ENCODE results near the gene CDK16.

CDK16 gene

GRCh38 chrX:47228550-47229270 lies 10.2 kb downstream of the CDK16 start:
- DNase-seq (ENCODE audit: low read depth, low spot score), result no peak

DNA sequence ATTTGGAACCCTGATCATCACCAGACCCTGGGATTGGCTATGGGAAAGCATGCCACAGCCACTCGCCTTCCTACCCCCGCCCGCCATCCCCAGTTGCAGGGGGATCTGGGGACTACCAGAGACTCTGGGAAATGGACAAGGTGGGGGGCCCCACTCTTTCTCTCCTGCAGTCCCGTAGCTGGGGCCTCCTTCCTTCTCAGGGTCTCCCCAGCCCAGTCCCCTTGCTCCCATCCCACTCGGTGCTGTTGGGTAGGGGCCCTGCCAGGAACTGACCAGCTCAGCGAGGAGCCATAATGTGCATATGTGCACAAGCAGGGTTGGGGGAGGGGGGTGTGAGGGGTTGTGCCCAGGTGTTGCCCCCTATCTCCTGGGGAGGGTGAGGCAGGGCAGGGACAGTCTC lies 10.9 kb downstream of the CDK16 start:
- DNase-seq (ENCODE audit: low read depth, low spot score), result no peak

- no peak for DNase-seq (ENCODE audit: low read depth, low spot score)
These were observed 11.8 kb downstream of the CDK16 start for GRCh38 chrX:47230136-47230868.

GRCh38 chrX:47231167-47231566 lies 12.7 kb downstream of the CDK16 start:
- no peak for DNase-seq (ENCODE audit: low read depth, low spot score)

GRCh38 chrX:47232197-47232802 lies 13.8 kb downstream of the CDK16 start:
- DNase-seq (ENCODE audit: low read depth, low spot score), result no peak

DNA sequence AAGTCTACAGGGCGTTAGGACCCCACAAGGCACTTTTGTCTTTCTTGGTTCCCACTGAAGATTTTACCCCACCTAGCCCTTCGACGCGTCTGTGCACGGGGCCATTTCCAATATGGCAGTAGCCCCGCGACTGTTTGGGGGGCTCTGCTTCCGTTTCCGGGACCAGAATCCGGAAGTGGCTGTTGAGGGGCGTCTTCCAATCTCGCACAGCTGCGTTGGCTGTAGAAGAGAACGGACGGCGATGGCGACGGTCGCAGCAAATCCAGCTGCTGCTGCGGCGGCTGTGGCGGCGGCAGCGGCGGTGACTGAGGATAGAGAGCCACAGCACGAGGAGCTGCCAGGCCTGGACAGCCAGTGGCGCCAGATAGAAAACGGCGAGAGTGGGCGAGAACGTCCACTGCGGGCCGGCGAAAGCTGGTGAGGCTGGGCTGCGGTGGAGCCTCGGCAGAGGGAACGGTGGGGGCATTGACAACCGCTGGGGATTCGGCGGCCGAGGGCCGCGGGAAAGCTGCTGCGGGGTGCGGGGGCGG lies 14.4 kb downstream of the CDK16 start, which contains the start of gene USP11:
Gene USP11, plus strand, starts transcription at position 207 of the 530 bp plus-strand sequence. Its CDS starts 35 bp downstream, at position 242.
- no peak for DNase-seq (ENCODE audit: low read depth, low spot score)

- peak; percentile 92 for DNase-seq (ENCODE audit: low read depth, low spot score)
These were observed 15.0 kb downstream of the CDK16 start for GRCh38 chrX:47233333-47234113.

- no peak for DNase-seq (ENCODE audit: low read depth, low spot score)
These were observed 16.1 kb downstream of the CDK16 start for GRCh38 chrX:47234583-47234982.

- DNase-seq (ENCODE audit: low read depth, low spot score), result no peak
These were observed 17.2 kb downstream of the CDK16 start for GRCh38 chrX:47235691-47236103.

GRCh38 chrX:47239199-47239598 lies 20.7 kb downstream of the CDK16 start:
- DNase-seq (ENCODE audit: low read depth, low spot score), result no peak

DNA sequence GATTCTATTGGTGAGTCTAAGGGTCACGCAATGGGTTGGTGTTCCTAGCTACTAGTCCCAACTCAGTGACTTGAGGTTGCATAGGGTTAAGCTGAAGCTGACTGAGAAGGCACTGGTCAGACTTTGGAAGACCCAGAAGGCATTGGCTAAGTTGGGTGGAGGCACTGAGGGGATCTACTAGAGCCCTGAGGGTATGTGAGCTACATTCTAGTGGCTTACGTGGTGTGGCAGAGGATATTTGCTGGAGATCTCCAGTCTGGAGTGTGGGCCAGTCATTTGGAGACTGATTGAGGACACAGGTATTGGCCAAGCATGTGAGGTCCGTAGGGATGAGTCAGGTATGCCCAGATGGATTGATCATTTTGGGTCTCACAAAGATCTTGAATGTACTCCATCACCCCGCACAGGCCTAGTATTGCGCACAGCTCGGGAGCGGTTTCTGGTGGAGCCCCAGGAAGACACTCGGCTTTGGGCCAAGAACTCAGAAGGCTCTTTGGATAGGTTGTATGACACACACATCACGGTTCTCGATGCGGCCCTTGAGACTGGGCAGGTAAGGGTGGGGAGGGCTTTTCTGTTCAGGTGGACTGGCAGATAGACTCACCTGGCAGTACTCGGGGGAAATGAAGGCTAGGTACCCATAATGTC lies 21.5 kb downstream of the CDK16 start:
- DNase-seq (ENCODE audit: low read depth, low spot score), result no peak

GRCh38 chrX:47240619-47241018 lies 22.1 kb downstream of the CDK16 start:
- DNase-seq (ENCODE audit: low read depth, low spot score), result no peak

- DNase-seq (ENCODE audit: low read depth, low spot score), result no peak
These were observed 22.9 kb downstream of the CDK16 start for GRCh38 chrX:47241201-47242011.

DNA sequence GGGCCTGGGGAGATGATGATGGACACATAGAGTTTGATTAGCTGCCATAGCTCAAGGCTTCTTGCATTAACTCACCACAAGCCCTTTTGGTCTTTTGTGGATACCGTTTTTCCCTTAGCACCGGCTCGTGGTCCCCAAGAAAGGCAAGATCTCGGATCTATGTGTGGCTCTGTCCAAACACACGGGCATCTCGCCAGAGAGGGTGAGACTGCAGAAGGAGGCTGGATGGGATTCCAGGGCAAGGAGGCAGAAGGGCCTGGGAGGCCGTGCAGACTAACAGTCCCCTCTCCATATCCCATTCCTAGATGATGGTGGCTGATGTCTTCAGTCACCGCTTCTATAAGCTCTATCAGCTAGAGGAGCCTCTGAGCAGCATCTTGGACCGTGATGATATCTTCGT lies 23.8 kb downstream of the CDK16 start:
- DNase-seq (ENCODE audit: low read depth, low spot score), result no peak

GRCh38 chrX:47243351-47243750 lies 24.9 kb downstream of the CDK16 start:
- DNase-seq (ENCODE audit: low read depth, low spot score), result no peak

DNA sequence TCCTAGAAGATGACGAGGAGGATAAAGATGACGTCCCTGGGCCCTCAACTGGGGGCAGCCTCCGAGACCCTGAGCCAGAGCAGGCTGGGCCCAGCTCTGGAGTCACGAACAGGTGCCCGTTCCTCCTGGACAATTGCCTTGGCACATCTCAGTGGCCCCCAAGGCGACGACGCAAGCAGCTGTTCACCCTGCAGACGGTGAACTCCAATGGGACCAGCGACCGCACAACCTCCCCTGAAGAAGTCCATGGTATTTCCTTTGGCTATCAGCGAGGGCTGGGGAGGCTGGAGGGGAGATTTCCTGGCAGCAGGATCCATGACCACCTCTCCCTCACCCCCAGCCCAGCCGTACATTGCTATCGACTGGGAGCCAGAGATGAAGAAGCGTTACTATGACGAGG lies 26.2 kb downstream of the CDK16 start:
- no peak for DNase-seq (ENCODE audit: low read depth, low spot score)

DNA sequence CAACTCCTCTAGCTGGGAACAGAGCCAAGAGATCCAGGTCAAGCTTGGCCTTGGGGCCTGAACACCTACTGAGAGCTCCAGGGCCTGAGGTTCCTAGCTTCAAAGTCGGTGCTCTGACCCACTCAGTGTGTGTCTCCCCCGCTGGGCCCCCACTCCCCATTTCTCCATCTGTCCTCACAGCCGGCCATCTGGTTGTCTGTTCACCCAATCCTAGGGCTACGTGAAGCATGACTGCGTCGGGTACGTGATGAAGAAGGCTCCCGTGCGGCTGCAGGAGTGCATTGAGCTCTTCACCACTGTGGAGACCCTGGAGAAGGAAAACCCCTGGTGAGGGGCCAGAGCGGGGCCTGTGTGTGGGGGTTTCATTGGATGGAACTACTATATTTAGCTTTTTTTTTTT lies 26.7 kb downstream of the CDK16 start:
- no peak for DNase-seq (ENCODE audit: low read depth, low spot score)

DNA sequence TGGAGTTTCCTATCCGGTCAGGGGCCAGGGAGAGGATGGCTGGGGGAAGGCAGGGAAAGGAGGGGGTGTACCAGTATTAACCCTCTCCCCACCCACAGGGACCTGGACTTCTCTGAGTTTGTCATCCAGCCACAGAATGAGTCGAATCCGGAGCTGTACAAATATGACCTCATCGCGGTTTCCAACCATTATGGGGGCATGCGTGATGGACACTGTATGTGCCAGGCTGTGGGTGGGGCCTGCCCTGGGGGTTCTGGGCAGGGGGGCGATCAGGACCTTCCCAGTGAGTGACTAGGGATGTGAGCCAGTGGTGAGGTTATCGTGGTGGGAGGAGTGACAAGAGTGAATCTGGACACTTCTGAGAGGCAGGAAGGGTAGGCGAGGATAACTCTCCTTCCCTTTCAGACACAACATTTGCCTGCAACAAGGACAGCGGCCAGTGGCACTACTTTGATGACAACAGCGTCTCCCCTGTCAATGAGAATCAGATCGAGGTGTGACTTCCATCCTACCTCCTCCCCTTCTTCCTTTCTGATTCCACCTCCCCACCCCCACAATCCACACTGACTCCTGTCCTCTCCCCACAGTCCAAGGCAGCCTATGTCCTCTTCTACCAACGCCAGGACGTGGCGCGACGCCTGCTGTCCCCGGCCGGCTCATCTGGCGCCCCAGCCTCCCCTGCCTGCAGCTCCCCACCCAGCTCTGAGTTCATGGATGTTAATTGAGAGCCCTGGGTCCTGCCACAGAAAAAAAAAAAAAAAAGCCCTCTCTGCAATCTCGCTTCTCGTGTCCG lies 28.9 kb downstream of the CDK16 start:
- no peak for DNase-seq (ENCODE audit: low read depth, low spot score)

DNA sequence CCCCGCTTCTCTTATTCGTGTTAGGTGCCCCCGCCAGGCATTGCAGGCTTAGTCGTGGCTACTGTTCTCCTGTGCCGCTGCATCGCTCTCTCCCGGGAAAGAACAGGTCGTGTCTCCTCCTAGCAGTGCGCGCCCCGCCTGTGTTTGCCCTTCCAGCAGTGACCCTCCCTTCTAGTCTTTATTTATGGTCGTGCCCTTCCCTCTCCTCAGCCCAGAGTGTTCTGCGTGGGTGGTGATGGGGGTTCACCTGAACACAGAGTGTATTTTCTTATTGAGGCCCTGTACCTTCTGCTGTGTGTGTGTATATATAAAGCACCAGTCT lies 29.5 kb downstream of the CDK16 start:
- DNase-seq (ENCODE audit: low read depth, low spot score), result no peak

GRCh38 chrX:47248576-47248975 lies 30.1 kb downstream of the CDK16 start:
- no peak for DNase-seq (ENCODE audit: low read depth, low spot score)
